Left lobe of liver (tissue), 2 donors: ENCODE measurements around the gene CFHR3. TPM values are rescaled to one million over a fixed set of nuclear protein-coding genes. Genes with fewer than 3 reads are reported as not detected.
"Not testable (repeated sequence)": the region's sequence is repeated elsewhere in the genome, so short reads cannot be mapped to it uniquely, and the experiment has no call there.

Source experiments
- ATAC-seq: fragments of 200-7000 bp; cut with Tn5 transposase; one replicate; pipeline ENCODE4 v1.9.1; 2020; ENCODE audit warnings: mild to moderate bottlenecking, moderate library complexity
- DNase-seq: peaks from one replicate; pipeline ENCODE4 v3.0.0-alpha.2; 2020; ENCODE audit warnings: low spot score
- total RNA-seq: library from RNA; stranded (reverse); gene quantifications from one replicate; pipeline ENCODE4 v1.2.1, GENCODE V29; 2021
- donor health status: DM: no; HTN: no; CAD: no; lungs with moderate emphysema.
- donor health status: DM: no; HTN: yes; CAD: no.

The CFHR3 gene
- total RNA-seq = 279 TPM

DNA sequence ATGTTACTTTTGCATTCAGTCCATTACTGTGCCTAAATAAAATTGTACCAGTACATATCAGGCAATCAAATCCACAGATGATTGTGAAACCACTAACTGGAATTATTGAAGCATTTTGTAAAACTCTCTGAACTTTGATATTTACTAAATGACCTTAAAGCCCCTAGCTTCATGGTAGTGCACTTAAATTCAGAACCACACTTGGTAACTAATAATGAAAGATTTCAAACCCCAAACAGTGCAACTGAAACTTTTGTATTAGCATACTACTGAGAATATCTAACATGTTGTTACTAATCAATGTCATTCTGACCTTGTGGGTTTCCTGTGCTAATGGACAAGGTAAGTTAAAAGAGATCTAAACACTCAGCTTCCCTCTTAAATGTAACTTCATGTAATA is at the start of gene CFHR3:
CFHR3 (plus strand) TSS at position 238 of the 400 bp plus-strand sequence; CDS start at position 285, 47 bp downstream.
- DNase-seq (no peak), ATAC-seq (peak; percentile 64)

DNA sequence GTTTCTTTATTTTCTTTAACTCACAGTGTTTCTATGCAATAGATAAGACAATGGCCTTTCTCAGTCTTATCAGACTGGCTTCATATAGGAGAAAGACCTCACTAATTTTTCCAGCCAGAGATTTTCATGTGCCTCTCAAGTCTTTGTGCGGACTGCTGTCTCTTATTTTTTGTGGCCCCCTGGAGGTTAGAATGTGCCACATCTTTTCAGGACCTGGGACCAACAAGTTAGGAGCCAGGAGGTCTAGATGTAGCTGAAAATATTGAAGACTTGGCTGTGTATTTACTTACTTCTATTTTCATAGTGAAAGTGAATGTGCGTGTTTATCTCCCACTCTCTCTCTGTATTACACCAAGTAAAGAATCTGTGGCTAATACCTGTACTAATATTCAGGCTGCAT is 42.1 kb upstream of the CFHR3 start:
- DNase-seq (no peak), ATAC-seq (peak; percentile 31)

- ATAC-seq = peak; percentile 72
- no peak for DNase-seq
These were observed 41.3 kb upstream of the CFHR3 start for GRCh38 chr1:196733091-196733970.

DNA sequence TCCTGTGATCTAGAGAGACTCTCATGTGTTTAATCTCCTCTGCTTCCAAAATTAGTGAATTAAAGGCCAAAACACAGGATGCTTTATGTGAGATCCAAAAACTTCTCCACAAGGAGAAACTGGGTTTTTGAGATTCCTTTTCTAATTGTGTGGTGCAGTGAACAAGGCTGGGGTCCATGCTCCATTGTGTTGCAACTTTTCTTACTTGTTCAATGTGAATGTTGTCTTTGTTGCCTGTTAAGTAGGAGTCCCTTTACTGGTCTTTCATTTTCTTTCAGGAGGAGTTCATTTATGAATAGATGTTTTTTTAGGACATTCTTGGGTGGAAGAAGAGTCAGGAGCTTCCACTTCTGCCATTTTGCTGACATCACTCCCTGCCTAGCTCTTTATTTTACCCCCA is 40.6 kb upstream of the CFHR3 start:
- peak; percentile 12 for ATAC-seq
- DNase-seq = no peak

GRCh38 chr1:196734460-196734859 is 40.2 kb upstream of the CFHR3 start:
- DNase-seq (no peak), ATAC-seq (peak; percentile 34)

GRCh38 chr1:196738730-196739129 is 35.9 kb upstream of the CFHR3 start:
- no peak for ATAC-seq
- no peak for DNase-seq

DNA sequence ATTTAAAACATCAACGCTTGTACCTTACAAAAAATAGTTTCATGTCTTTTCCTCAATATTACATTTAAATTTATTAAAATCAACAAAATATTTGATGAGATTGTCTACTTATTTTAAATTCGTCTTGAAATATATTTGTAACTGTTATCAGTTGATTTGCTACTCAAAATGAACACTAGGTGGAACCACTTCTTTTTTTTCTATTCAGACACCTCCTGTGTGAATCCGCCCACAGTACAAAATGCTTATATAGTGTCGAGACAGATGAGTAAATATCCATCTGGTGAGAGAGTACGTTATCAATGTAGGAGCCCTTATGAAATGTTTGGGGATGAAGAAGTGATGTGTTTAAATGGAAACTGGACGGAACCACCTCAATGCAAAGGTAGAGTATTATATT is 31.4 kb upstream of the CFHR3 start:
- ATAC-seq = peak; percentile 67
- DNase-seq = not testable (repeated sequence)

- DNase-seq = not testable (repeated sequence)
- ATAC-seq = peak; percentile 85
These were observed 9.5 kb upstream of the CFHR3 start for GRCh38 chr1:196765019-196765740.

DNA sequence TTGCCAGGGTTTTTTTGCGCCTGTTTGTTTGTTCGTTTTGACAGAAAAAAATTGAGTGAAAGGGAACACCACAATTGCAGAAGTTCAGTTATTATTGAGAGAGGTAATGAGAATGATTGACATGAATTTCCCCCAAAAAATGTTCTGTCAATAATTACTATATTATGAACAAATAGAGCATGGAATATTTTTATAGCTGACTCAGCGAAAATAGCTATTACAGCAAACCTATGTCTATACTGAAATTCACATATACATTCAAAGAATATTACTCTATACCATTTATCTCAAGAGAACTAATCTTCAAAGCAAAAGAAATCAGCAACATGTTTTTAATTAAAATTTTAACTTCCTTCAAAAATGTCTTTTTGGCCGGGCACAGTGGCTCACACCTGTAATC is 4.8 kb upstream of the CFHR3 start:
- DNase-seq, ATAC-seq: not testable (repeated sequence)

GRCh38 chr1:196773713-196774112 is 927 bp upstream of the CFHR3 start:
- DNase-seq (no peak), ATAC-seq (peak; percentile 51)

DNA sequence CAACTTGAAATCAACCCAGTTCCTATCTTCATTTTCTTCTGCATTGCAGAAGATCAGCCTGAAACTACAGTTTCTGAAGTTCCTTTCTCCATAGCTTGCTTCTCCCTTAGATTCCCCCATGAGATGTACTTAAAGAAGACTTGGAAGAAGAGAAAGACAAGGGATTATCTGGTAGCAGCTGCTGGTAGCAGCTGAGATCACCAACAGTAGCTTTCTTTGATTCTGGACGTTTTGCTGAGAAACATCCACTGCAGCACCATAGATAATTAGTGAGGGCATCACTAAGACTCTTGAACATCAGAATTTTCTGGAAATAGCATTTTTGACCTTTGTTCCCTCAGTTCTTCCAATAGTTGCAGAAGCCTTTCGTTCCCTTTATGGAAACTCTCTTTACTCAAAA is 465 bp upstream of the CFHR3 start:
- DNase-seq (no peak), ATAC-seq (peak; percentile 47)

- DNase-seq = no peak
- peak; percentile 15 for ATAC-seq
These were observed 3.0 kb downstream of the CFHR3 start for GRCh38 chr1:196777603-196778002.

GRCh38 chr1:196779093-196779492 is 4.5 kb downstream of the CFHR3 start:
- ATAC-seq (no peak), DNase-seq (no peak)

GRCh38 chr1:196791252-196791651 is 16.6 kb downstream of the CFHR3 start:
- not testable (repeated sequence) for DNase-seq, ATAC-seq

DNA sequence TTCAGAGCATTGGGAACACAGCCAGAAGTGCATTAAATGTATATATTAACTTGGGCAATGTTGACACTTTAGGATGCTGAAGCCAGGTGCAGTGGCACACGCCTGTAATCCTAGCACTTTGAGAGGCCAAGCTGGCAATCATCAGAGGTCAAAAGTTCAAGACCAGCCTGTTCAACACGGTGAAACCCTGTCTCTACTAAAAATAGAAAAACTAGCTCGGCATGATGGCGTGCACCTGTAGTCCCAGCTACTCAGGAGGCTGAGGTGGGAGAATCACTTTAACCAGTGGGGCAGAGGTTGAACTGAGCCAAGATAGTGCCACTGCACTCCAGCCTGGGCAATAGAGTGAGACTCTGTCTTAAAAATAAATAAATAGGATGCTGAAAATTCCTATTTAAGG is 19.5 kb downstream of the CFHR3 start:
- ATAC-seq = peak; percentile 36

GRCh38 chr1:196797891-196798290 is 23.3 kb downstream of the CFHR3 start:
- ATAC-seq = peak; percentile 41
- DNase-seq = no peak

More for the DNA sequence above, 19.5 kb downstream of the CFHR3 start:
- DNase-seq = not testable (repeated sequence)

DNA sequence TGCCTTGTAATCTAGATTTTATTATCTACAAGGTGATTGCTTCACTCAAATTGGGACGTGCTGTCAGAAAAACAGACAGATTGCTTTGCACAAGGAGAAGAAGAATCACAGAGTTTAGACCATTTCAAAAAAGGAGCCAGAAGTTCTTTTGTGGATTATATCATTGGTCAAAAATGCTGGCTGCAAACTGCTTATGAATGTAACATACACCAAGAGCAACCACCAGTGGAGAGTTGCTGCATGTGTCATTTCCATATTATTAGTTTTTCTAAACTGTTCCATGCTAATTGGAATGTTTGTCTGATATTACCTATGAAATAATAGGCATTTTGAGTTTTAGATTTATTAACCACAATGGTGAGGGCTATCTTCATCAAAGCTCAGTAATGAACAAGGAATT is 27.3 kb downstream of the CFHR3 start:
- not testable (repeated sequence) for ATAC-seq, DNase-seq

DNA sequence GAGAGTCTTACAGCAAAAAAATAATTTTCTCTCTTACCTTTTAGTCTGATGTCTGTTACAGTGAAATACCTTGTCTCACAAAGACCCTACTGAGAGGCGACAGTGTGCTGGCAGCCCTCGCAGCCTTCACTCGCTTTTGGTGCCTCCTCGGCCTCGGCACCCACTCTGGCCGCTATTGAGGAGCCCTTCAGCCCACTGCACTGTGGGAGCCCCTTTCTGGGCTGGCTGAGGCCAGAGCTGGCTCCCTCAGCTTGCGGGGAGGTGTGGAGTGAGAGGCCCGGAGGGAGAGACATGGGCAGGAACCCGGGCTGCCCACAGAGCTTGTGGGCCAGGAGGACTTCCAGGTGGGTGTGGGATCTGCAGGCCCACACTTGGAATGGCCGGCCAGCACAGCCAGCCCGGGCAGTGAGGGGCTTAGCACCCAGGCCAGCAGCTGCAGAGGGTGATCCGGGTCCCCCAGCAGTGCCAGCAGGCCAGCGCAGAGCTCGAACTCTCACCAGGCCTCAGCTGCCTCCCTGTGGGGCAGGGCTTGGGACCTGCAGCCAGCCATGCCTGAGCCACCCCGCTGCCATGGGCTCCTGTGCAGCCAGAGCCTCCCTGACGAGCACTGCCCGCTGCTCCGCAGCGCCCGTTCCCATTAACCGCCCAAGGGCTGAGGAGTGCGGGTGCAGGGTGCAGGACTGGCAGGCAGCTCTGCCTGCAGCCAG is 34.0 kb downstream of the CFHR3 start:
- no peak for ATAC-seq
- no peak for DNase-seq

GRCh38 chr1:196817442-196817841 is 42.8 kb downstream of the CFHR3 start:
- peak; percentile 78 for DNase-seq
- ATAC-seq = peak; percentile 26

DNA sequence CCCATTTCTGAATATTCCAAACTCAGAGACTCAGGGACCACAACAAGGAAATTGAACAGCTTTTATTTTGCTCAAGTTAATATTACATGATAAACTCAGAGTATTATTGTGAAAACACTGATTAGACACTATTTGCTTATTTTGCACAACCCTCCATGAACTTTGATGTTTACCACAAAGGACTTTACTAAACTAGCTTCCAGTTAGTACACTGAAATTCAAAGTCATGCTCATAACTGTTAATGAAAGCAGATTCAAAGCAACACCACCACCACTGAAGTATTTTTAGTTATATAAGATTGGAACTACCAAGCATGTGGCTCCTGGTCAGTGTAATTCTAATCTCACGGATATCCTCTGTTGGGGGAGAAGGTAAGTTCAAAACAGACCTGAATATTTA is 44.9 kb downstream of the CFHR3 start, which contains the start of gene CFHR1:
CFHR1 (plus strand) TSS at position 201 of the 400 bp plus-strand sequence; CDS start at position 315, 114 bp downstream.
- peak; percentile 70 for ATAC-seq
- DNase-seq = not testable (repeated sequence)

DNA sequence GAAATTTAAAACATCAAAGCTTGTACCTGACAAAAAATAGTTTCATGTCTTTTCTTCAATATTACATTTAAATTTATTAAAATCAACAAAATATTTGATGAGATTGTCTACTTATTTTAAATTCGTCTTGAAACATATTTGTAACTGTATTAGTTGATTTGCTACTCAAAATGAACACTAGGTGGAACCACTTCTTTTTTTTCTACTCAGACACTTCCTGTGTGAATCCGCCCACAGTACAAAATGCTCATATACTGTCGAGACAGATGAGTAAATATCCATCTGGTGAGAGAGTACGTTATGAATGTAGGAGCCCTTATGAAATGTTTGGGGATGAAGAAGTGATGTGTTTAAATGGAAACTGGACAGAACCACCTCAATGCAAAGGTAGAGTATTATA is 53.2 kb downstream of the CFHR3 start:
- DNase-seq = not testable (repeated sequence)
- ATAC-seq = peak; percentile 76
